Panc1 (cell line): ENCODE measurements around the gene WDFY3. TPM values are rescaled to one million over a fixed set of nuclear protein-coding genes. Genes with fewer than 3 reads are reported as not detected.

ENCODE experiments used
- ATAC-seq: fragments of 200-7000 bp; cut with Tn5 transposase; 2 replicates; pipeline ENCODE4 v1.9.1; 2020; ENCODE audit warnings: mild to moderate bottlenecking, moderate library complexity
- BruUV-seq: library from RNA; stranded (reverse); fragments of 400-500 nt; replicated peaks from 2 replicates; lab custom pipeline; 2021; lab: Mats Ljungman, UMichigan
- CTCF ChIA-PET: fragments of 300-600 bp; sonication (Branson Sonifier 250); formaldehyde crosslinking; loops from one replicate; lab custom pipeline; 2022; ENCODE audit warnings: antibody characterized with exemption; lab: Charles Lee
- POLR2A ChIA-PET: fragments of 300-600 bp; sonication (Branson Sonifier 250); formaldehyde crosslinking; loops from one replicate; lab custom pipeline; 2022; ENCODE audit warnings: antibody characterized with exemption; lab: Charles Lee
- DNase-seq: peaks from one replicate; pipeline ENCODE4 v3.0.0-alpha.2; 2010; ENCODE audit warnings: low read depth, low spot score
- H3K27ac ChIP-seq: 2 replicates; pipeline ENCODE4 v1.5.1; 2011; ENCODE audit warnings: mild to moderate bottlenecking, low read length, inconsistent platforms
- H3K27me3 ChIP-seq: fragments of 200-500 bp; sonication (Bioruptor generic); 2 replicates; pipeline ENCODE4 v1.6.0; 2014; ENCODE audit warnings: low read length, inconsistent platforms; ENCODE audit not compliant: control insufficient read depth, insufficient read depth
- H3K36me3 ChIP-seq: fragments of 200-500 bp; sonication (Bioruptor generic); 2 replicates; pipeline ENCODE4 v1.5.1; 2014; ENCODE audit warnings: inconsistent platforms, mild to moderate bottlenecking, low read length, moderate library complexity; ENCODE audit not compliant: control insufficient read depth, insufficient read depth
- H3K4me1 ChIP-seq: 2 replicates; pipeline ENCODE4 v1.5.1; 2011; ENCODE audit warnings: inconsistent platforms, mild to moderate bottlenecking, low read length, moderate library complexity; ENCODE audit not compliant: control insufficient read depth, insufficient read depth
- H3K4me3 ChIP-seq, 2 experiments: 2 replicates each; pipeline ENCODE4 v1.5.1; 2011 to 2012; ENCODE audit warnings: low read depth in 2 of 2, low read length in 2 of 2, mild to moderate bottlenecking in 2 of 2, inconsistent platforms in 1 of 2, moderate library complexity in 1 of 2
- H3K9me3 ChIP-seq: fragments of 200-500 bp; sonication (Bioruptor generic); 2 replicates; pipeline ENCODE4 v1.5.1; 2014; ENCODE audit warnings: low read depth, mild to moderate bottlenecking, inconsistent platforms, low read length, moderate library complexity; ENCODE audit not compliant: control insufficient read depth, insufficient read depth
- POLR2AphosphoS5 ChIP-seq: IDR thresholded peaks from 2 replicates; pipeline ENCODE4 v1.6.1; 2012; ENCODE audit warnings: mild to moderate bottlenecking, low read depth, low read length, moderate library complexity
- SIN3A ChIP-seq: IDR thresholded peaks from 2 replicates; pipeline ENCODE4 v1.6.1; 2012; ENCODE audit warnings: low read depth, mild to moderate bottlenecking, low read length, moderate library complexity, borderline replicate concordance; ENCODE audit not compliant: insufficient read depth
- TCF7L2 ChIP-seq: IDR thresholded peaks from 2 replicates; pipeline ENCODE4 v1.6.1; 2011; ENCODE audit warnings: mild to moderate bottlenecking, low read depth, low read length, inconsistent platforms
- in situ Hi-C: cut with HindIII; loops from 2 replicates; pipeline ENCODE4 v1.10.0; 2016; ENCODE audit warnings: low sequenced_read_pairs, low pct_unique_long_range_greater_than_20kb
- intact Hi-C: fragments of 100-400 bp; cut with micrococcal nuclease; formaldehyde crosslinking; loops from one replicate; pipeline ENCODE4 v1.10.0; 2022; ENCODE audit not compliant: unreplicated experiment
- total RNA-seq: library from RNA; stranded (reverse); gene quantifications from one replicate; pipeline ENCODE4 v1.2.1, GENCODE V29; 2021; ENCODE audit not compliant: unreplicated experiment
- TF ChIP-seq, protein P1 (sequence below), 2 experiments: IDR thresholded peaks; 2 replicates each; pipeline ENCODE4 v1.6.1; 2011 to 2012; ENCODE audit warnings: low read depth in 2 of 2, control low read depth in 1 of 2, low read length in 1 of 2, mild to moderate bottlenecking in 1 of 2, moderate library complexity in 1 of 2; ENCODE audit not compliant: insufficient read depth in 1 of 2
- TF ChIP-seq, protein P2 (sequence below): fragments of 450-650 bp; IDR thresholded peaks from 2 replicates; pipeline ENCODE4 v1.5.1; 2017; ENCODE audit warnings: mild to moderate bottlenecking

The WDFY3 gene
- total RNA-seq, 1 experiment from 2014 or later: 47.8 TPM

DNA sequence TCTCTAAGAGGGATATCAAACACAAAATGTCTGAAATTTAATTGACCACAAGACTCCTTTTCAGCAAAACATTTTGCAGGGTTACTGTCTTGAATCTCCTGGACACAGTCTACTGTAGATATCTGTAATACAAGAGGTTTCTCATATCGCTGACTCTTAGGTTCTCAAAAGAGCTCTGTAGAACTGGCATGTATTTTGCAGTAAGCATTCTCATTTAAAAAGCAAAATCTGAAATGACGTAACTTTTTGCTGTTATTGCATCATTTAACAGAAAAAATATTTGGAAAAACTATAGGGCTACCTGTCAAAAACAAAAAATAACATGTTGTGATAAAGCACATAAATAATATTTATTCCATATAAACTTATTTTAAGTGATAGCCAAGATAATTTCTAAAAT is 269.3 kb downstream of the WDFY3 start:
- H3K27me3 ChIP-seq: no peaks in the 10 kb centered on the region
- H3K9me3 ChIP-seq: no peaks in the 10 kb centered on the region
- H3K36me3 ChIP-seq: peaks cover 5% of the 10 kb centered on the region; the same call in 1 of the 2 replicates
- peak overlapping the region; percentile 79; the same call in 1 of the 2 replicates for H3K27ac ChIP-seq
- ChIA-PET CTCF (no interaction called here), POLR2A (no interaction called here)
- no TSS peak for BruUV-seq
- in situ Hi-C loops: no loop called here
- H3K4me1 ChIP-seq: peaks cover 11% of the 10 kb centered on the region
- no peak overlapping the region for H3K4me3 ChIP-seq
- DNase-seq (no peak), ATAC-seq (peak; percentile 62; the same call in 1 of the 2 replicates)
- intact Hi-C loops: no loop called here
- TF ChIP-seq, protein P1, sequence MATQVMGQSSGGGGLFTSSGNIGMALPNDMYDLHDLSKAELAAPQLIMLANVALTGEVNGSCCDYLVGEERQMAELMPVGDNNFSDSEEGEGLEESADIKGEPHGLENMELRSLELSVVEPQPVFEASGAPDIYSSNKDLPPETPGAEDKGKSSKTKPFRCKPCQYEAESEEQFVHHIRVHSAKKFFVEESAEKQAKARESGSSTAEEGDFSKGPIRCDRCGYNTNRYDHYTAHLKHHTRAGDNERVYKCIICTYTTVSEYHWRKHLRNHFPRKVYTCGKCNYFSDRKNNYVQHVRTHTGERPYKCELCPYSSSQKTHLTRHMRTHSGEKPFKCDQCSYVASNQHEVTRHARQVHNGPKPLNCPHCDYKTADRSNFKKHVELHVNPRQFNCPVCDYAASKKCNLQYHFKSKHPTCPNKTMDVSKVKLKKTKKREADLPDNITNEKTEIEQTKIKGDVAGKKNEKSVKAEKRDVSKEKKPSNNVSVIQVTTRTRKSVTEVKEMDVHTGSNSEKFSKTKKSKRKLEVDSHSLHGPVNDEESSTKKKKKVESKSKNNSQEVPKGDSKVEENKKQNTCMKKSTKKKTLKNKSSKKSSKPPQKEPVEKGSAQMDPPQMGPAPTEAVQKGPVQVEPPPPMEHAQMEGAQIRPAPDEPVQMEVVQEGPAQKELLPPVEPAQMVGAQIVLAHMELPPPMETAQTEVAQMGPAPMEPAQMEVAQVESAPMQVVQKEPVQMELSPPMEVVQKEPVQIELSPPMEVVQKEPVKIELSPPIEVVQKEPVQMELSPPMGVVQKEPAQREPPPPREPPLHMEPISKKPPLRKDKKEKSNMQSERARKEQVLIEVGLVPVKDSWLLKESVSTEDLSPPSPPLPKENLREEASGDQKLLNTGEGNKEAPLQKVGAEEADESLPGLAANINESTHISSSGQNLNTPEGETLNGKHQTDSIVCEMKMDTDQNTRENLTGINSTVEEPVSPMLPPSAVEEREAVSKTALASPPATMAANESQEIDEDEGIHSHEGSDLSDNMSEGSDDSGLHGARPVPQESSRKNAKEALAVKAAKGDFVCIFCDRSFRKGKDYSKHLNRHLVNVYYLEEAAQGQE (IDR thresholded peaks at IDR 0.05; ENCODE audit: insufficient read depth in 1 of 2, low read depth in 2 of 2, low read length in 1 of 2): no peak
- no peak for TF ChIP-seq TCF7L2
- no peak for TF ChIP-seq POLR2AphosphoS5
- TF ChIP-seq, protein P2, sequence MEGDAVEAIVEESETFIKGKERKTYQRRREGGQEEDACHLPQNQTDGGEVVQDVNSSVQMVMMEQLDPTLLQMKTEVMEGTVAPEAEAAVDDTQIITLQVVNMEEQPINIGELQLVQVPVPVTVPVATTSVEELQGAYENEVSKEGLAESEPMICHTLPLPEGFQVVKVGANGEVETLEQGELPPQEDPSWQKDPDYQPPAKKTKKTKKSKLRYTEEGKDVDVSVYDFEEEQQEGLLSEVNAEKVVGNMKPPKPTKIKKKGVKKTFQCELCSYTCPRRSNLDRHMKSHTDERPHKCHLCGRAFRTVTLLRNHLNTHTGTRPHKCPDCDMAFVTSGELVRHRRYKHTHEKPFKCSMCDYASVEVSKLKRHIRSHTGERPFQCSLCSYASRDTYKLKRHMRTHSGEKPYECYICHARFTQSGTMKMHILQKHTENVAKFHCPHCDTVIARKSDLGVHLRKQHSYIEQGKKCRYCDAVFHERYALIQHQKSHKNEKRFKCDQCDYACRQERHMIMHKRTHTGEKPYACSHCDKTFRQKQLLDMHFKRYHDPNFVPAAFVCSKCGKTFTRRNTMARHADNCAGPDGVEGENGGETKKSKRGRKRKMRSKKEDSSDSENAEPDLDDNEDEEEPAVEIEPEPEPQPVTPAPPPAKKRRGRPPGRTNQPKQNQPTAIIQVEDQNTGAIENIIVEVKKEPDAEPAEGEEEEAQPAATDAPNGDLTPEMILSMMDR: no peak
- no peak for TF ChIP-seq SIN3A

DNA sequence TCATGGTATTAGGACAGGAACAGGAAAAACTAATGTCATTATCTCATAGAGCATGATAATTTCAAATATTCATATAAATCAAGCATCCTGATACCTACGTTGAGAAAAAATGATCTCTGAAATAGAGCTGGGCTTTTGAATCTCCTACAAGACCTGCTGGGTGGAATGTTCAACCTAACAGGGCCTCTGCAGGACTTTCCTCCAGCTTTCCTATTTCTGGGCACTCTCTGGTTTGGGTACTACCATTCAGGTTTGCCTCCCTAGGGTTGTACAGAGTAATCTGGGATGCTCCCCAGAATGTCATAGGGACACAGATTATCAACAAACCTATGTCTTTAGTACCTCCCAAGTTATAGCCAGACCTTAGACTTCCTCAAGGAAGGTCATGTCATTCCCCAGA is 274.7 kb downstream of the WDFY3 start:
- peak; percentile 60 for ATAC-seq
- no peak overlapping the region for H3K4me3 ChIP-seq
- no peaks in the 10 kb centered on the region for H3K9me3 ChIP-seq
- peak overlapping the region; percentile 83 for H3K27ac ChIP-seq
- DNase-seq: no peak
- intact Hi-C loops: no loop called here
- in situ Hi-C loops: no loop called here
- ChIA-PET CTCF (no interaction called here), POLR2A (no interaction called here)
- no peak for TF ChIP-seq TCF7L2
- TF ChIP-seq, protein P1 (IDR thresholded peaks at IDR 0.05; ENCODE audit: insufficient read depth in 1 of 2, low read depth in 2 of 2, low read length in 1 of 2): no peak
- TF ChIP-seq POLR2AphosphoS5: no peak
- H3K36me3 ChIP-seq: peaks cover 9% of the 10 kb centered on the region; the same call in 1 of the 2 replicates
- no peaks in the 10 kb centered on the region for H3K27me3 ChIP-seq
- H3K4me1 ChIP-seq: peaks cover 24% of the 10 kb centered on the region
- no TSS peak for BruUV-seq
